Measurements from ENCODE around the gene CEP112. TPM values are rescaled to one million over a fixed set of nuclear protein-coding genes. Genes with fewer than 3 reads are reported as not detected.

The CEP112 gene
- total and polyA plus RNA-seq, 7 experiments from 2014 or later: 0.08 to 2.5 (median 0.66) TPM; not detected in 1

GRCh38 chr17:65902155-65902554 lies 289.8 kb downstream of the CEP112 start:
- POLR2A ChIA-PET: no interaction called here
- CTCF ChIA-PET: no interaction called here
- Mint-ChIP-seq H3K4me3 (no peak overlapping the region), H3K27me3 (no peaks in the 10 kb centered on the region), H3K9me3 (no peaks in the 10 kb centered on the region), H3K36me3 (no peaks in the 10 kb centered on the region), H3K4me1 (no peaks in the 10 kb centered on the region), H3K27ac (no peak overlapping the region)
- DNase-seq (no peak), ATAC-seq (no peak)
- H3K4me3 ChIP-seq (ENCODE audit: low read length): no peak overlapping the region
- H3K9me3 ChIP-seq (ENCODE audit: control insufficient read depth in 2 of 3, low read length in 3 of 3): no peaks in the 10 kb centered on the region
- H3K27ac ChIP-seq (ENCODE audit: low read depth, low read length): no peak overlapping the region
- intact Hi-C loops (cut with micrococcal nuclease): no loop called here
- H3K27me3 ChIP-seq (ENCODE audit: control insufficient read depth in 2 of 2, insufficient read depth in 2 of 2, low read length in 2 of 2): no peaks in the 10 kb centered on the region
- H3K4me1 ChIP-seq (ENCODE audit: control insufficient read depth in 2 of 2, insufficient read depth in 2 of 2, low read length in 2 of 2): no peaks in the 10 kb centered on the region
- H3K36me3 ChIP-seq (ENCODE audit: control insufficient read depth in 2 of 3, insufficient read depth in 3 of 3, low read length in 3 of 3): no peaks in the 10 kb centered on the region

GRCh38 chr17:65901394-65901793 lies 290.5 kb downstream of the CEP112 start:
- intact Hi-C loops (cut with micrococcal nuclease): no loop called here
- ATAC-seq (no peak), DNase-seq (no peak)
- Mint-ChIP-seq H3K36me3 (no peaks in the 10 kb centered on the region), H3K9me3 (no peaks in the 10 kb centered on the region), H3K27ac (no peak overlapping the region), H3K27me3 (no peaks in the 10 kb centered on the region), H3K4me1 (no peaks in the 10 kb centered on the region), H3K4me3 (no peak overlapping the region)
- no peaks in the 10 kb centered on the region for H3K27me3 ChIP-seq (ENCODE audit: control insufficient read depth in 2 of 2, insufficient read depth in 2 of 2, low read length in 2 of 2)
- H3K4me1 ChIP-seq (ENCODE audit: control insufficient read depth in 2 of 2, insufficient read depth in 2 of 2, low read length in 2 of 2): no peaks in the 10 kb centered on the region
- no peaks in the 10 kb centered on the region for H3K9me3 ChIP-seq (ENCODE audit: control insufficient read depth in 2 of 3, low read length in 3 of 3)
- no peak overlapping the region for H3K4me3 ChIP-seq (ENCODE audit: low read length)
- ChIA-PET CTCF (interaction anchor here (0.6 kb wide), 1 partner anchor 1616 kb away, joined by 3 read pairs; no protein-coding TSS in a partner anchor), POLR2A (no interaction called here)
- no peak overlapping the region for H3K27ac ChIP-seq (ENCODE audit: low read depth, low read length)
- H3K36me3 ChIP-seq (ENCODE audit: control insufficient read depth in 2 of 3, insufficient read depth in 3 of 3, low read length in 3 of 3): no peaks in the 10 kb centered on the region

GRCh38 chr17:65900216-65900615 lies 291.7 kb downstream of the CEP112 start:
- H3K4me3 Mint-ChIP-seq: no peak overlapping the region
- Histone ChIP-seq H3K27me3 (ENCODE audit: control insufficient read depth in 2 of 2, insufficient read depth in 2 of 2, low read length in 2 of 2) (no peaks in the 10 kb centered on the region), H3K36me3 (ENCODE audit: control insufficient read depth in 2 of 3, insufficient read depth in 3 of 3, low read length in 3 of 3) (no peaks in the 10 kb centered on the region), H3K4me1 (ENCODE audit: control insufficient read depth in 2 of 2, insufficient read depth in 2 of 2, low read length in 2 of 2) (no peaks in the 10 kb centered on the region), H3K4me3 (ENCODE audit: low read length) (no peak overlapping the region), H3K27ac (ENCODE audit: low read depth, low read length) (no peak overlapping the region), H3K9me3 (ENCODE audit: control insufficient read depth in 2 of 3, low read length in 3 of 3) (no peaks in the 10 kb centered on the region)
- ChIA-PET CTCF (no interaction called here), POLR2A (no interaction called here)
- H3K9me3 Mint-ChIP-seq: no peaks in the 10 kb centered on the region
- no peaks in the 10 kb centered on the region for H3K36me3 Mint-ChIP-seq
- ATAC-seq (no peak), DNase-seq (no peak)
- H3K27me3 Mint-ChIP-seq: no peaks in the 10 kb centered on the region
- no peaks in the 10 kb centered on the region for H3K4me1 Mint-ChIP-seq
- no peak overlapping the region for H3K27ac Mint-ChIP-seq
- intact Hi-C loops (cut with micrococcal nuclease): no loop called here

GRCh38 chr17:65898651-65899050 lies 293.3 kb downstream of the CEP112 start:
- Mint-ChIP-seq H3K36me3 (no peaks in the 10 kb centered on the region), H3K4me1 (no peaks in the 10 kb centered on the region), H3K27me3 (no peaks in the 10 kb centered on the region), H3K27ac (no peak overlapping the region), H3K9me3 (no peaks in the 10 kb centered on the region), H3K4me3 (no peak overlapping the region)
- H3K27me3 ChIP-seq (ENCODE audit: control insufficient read depth in 2 of 2, insufficient read depth in 2 of 2, low read length in 2 of 2): no peaks in the 10 kb centered on the region
- ATAC-seq (no peak), DNase-seq (no peak)
- intact Hi-C loops (cut with micrococcal nuclease): no loop called here
- no peaks in the 10 kb centered on the region for H3K9me3 ChIP-seq (ENCODE audit: control insufficient read depth in 2 of 3, low read length in 3 of 3)
- no peaks in the 10 kb centered on the region for H3K36me3 ChIP-seq (ENCODE audit: control insufficient read depth in 2 of 3, insufficient read depth in 3 of 3, low read length in 3 of 3)
- H3K4me3 ChIP-seq (ENCODE audit: low read length): no peak overlapping the region
- H3K4me1 ChIP-seq (ENCODE audit: control insufficient read depth in 2 of 2, insufficient read depth in 2 of 2, low read length in 2 of 2): no peaks in the 10 kb centered on the region
- ChIA-PET POLR2A (no interaction called here), CTCF (no interaction called here)
- no peak overlapping the region for H3K27ac ChIP-seq (ENCODE audit: low read depth, low read length)

- H3K9me3 Mint-ChIP-seq: no peaks in the 10 kb centered on the region
- intact Hi-C loops (cut with micrococcal nuclease): no loop called here
- Histone ChIP-seq H3K4me3 (ENCODE audit: low read length) (no peak overlapping the region), H3K9me3 (ENCODE audit: control insufficient read depth in 2 of 3, low read length in 3 of 3) (no peaks in the 10 kb centered on the region), H3K27me3 (ENCODE audit: control insufficient read depth in 2 of 2, insufficient read depth in 2 of 2, low read length in 2 of 2) (no peaks in the 10 kb centered on the region), H3K36me3 (ENCODE audit: control insufficient read depth in 2 of 3, insufficient read depth in 3 of 3, low read length in 3 of 3) (no peaks in the 10 kb centered on the region), H3K27ac (ENCODE audit: low read depth, low read length) (no peak overlapping the region), H3K4me1 (ENCODE audit: control insufficient read depth in 2 of 2, insufficient read depth in 2 of 2, low read length in 2 of 2) (no peaks in the 10 kb centered on the region)
- H3K27ac Mint-ChIP-seq: no peak overlapping the region
- H3K4me1 Mint-ChIP-seq: no peaks in the 10 kb centered on the region
- no peaks in the 10 kb centered on the region for H3K27me3 Mint-ChIP-seq
- ChIA-PET CTCF (interaction anchor here (0.6 to 0.8 kb wide), 2 partner anchors 19 to 1986 kb away, joined by 3 read pairs; no protein-coding TSS in a partner anchor), POLR2A (no interaction called here)
- H3K4me3 Mint-ChIP-seq: no peak overlapping the region
- ATAC-seq (no peak), DNase-seq (no peak)
- H3K36me3 Mint-ChIP-seq: no peaks in the 10 kb centered on the region
Measured at GRCh38 chr17:65896889-65897288, 295.0 kb downstream of the CEP112 start.

- ChIA-PET POLR2A (no interaction called here), CTCF (no interaction called here)
- Mint-ChIP-seq H3K36me3 (no peaks in the 10 kb centered on the region), H3K4me3 (no peak overlapping the region), H3K27me3 (no peaks in the 10 kb centered on the region), H3K9me3 (no peaks in the 10 kb centered on the region), H3K4me1 (no peaks in the 10 kb centered on the region), H3K27ac (no peak overlapping the region)
- intact Hi-C loops (cut with micrococcal nuclease): no loop called here
- H3K27ac ChIP-seq (ENCODE audit: low read depth, low read length): no peak overlapping the region
- ATAC-seq (no peak), DNase-seq (no peak)
- no peak overlapping the region for H3K4me3 ChIP-seq (ENCODE audit: low read length)
- no peaks in the 10 kb centered on the region for H3K4me1 ChIP-seq (ENCODE audit: control insufficient read depth in 2 of 2, insufficient read depth in 2 of 2, low read length in 2 of 2)
- no peaks in the 10 kb centered on the region for H3K9me3 ChIP-seq (ENCODE audit: control insufficient read depth in 2 of 3, low read length in 3 of 3)
- H3K36me3 ChIP-seq (ENCODE audit: control insufficient read depth in 2 of 3, insufficient read depth in 3 of 3, low read length in 3 of 3): no peaks in the 10 kb centered on the region
- H3K27me3 ChIP-seq (ENCODE audit: control insufficient read depth in 2 of 2, insufficient read depth in 2 of 2, low read length in 2 of 2): no peaks in the 10 kb centered on the region
Measured at GRCh38 chr17:65895969-65896368, 296.0 kb downstream of the CEP112 start.

GRCh38 chr17:65893692-65894279 lies 298.1 kb downstream of the CEP112 start:
- no peak overlapping the region for H3K27ac Mint-ChIP-seq
- H3K27ac ChIP-seq (ENCODE audit: low read depth, low read length): no peak overlapping the region
- intact Hi-C loops (cut with micrococcal nuclease): no loop called here
- H3K36me3 ChIP-seq (ENCODE audit: control insufficient read depth in 2 of 3, insufficient read depth in 3 of 3, low read length in 3 of 3): no peaks in the 10 kb centered on the region
- no peak overlapping the region for H3K4me3 ChIP-seq (ENCODE audit: low read length)
- H3K4me1 ChIP-seq (ENCODE audit: control insufficient read depth in 2 of 2, insufficient read depth in 2 of 2, low read length in 2 of 2): no peaks in the 10 kb centered on the region
- H3K9me3 Mint-ChIP-seq: no peaks in the 10 kb centered on the region
- H3K27me3 ChIP-seq (ENCODE audit: control insufficient read depth in 2 of 2, insufficient read depth in 2 of 2, low read length in 2 of 2): no peaks in the 10 kb centered on the region
- no peaks in the 10 kb centered on the region for H3K36me3 Mint-ChIP-seq
- ATAC-seq: no peak
- ChIA-PET CTCF (no interaction called here), POLR2A (no interaction called here)
- H3K4me1 Mint-ChIP-seq: no peaks in the 10 kb centered on the region
- no peaks in the 10 kb centered on the region for H3K27me3 Mint-ChIP-seq
- no peak overlapping the region for H3K4me3 Mint-ChIP-seq
- no peak for DNase-seq
- no peaks in the 10 kb centered on the region for H3K9me3 ChIP-seq (ENCODE audit: control insufficient read depth in 2 of 3, low read length in 3 of 3)
